ENCODE data around the gene TSPAN15. TPM values are rescaled to one million over a fixed set of nuclear protein-coding genes. Genes with fewer than 3 reads are reported as not detected.

Gene TSPAN15
- total and polyA plus RNA-seq, 8 donors = 34.4 to 67.9 (median 41.5) TPM

DNA sequence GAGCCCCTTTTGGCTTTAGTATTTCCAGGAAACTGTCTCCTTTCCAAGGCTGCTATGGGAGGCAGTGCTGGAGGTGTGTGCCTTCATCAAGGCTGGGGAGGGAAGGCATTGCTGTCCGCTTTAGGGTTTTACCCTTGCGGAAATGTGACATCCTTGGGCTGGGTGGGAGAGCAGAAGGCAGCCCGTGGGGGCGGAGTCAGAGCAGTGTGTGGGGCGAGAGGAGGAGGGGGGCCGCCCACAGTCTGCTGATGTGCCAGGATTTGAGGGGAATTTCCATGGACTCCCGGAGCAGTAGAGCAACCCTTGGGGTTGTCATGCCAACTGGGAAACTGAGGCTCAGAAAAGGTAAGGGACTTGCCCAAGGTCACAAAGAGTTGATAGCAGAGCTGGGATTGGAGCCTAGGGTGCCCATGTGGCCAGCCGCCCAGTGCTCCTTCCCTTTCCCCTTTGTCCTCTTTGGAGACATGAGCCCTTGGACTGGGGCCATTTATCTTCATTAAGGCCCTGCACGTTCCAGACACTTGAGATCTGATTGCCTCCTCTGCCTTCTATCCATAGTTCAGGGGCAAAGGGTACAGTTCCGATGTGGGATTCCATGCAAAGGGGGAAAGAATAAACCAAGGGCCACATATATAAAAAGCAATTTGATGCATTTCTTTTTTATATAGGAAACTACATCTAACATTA, 22.2 kb downstream of the TSPAN15 start:
- no peak for ATAC-seq
- Histone ChIP-seq H3K27me3 (no peaks in the 10 kb centered on the region), H3K36me3 (no peaks in the 10 kb centered on the region), H3K4me1 (peaks cover 27 to 60% of the 10 kb centered on the region in 2 donors), H3K4me3 (no peak overlapping the region), H3K9me3 (no peaks in the 10 kb centered on the region), H3K27ac (peak overlapping the region in 1 of 2 donors; percentile 43)
- TF ChIP-seq, protein P1, sequence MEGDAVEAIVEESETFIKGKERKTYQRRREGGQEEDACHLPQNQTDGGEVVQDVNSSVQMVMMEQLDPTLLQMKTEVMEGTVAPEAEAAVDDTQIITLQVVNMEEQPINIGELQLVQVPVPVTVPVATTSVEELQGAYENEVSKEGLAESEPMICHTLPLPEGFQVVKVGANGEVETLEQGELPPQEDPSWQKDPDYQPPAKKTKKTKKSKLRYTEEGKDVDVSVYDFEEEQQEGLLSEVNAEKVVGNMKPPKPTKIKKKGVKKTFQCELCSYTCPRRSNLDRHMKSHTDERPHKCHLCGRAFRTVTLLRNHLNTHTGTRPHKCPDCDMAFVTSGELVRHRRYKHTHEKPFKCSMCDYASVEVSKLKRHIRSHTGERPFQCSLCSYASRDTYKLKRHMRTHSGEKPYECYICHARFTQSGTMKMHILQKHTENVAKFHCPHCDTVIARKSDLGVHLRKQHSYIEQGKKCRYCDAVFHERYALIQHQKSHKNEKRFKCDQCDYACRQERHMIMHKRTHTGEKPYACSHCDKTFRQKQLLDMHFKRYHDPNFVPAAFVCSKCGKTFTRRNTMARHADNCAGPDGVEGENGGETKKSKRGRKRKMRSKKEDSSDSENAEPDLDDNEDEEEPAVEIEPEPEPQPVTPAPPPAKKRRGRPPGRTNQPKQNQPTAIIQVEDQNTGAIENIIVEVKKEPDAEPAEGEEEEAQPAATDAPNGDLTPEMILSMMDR (IDR thresholded peaks at IDR 0.05) = no peak
- intact Hi-C loops (cut with DNase I) = no loop called here
- no peak for DNase-seq

DNA sequence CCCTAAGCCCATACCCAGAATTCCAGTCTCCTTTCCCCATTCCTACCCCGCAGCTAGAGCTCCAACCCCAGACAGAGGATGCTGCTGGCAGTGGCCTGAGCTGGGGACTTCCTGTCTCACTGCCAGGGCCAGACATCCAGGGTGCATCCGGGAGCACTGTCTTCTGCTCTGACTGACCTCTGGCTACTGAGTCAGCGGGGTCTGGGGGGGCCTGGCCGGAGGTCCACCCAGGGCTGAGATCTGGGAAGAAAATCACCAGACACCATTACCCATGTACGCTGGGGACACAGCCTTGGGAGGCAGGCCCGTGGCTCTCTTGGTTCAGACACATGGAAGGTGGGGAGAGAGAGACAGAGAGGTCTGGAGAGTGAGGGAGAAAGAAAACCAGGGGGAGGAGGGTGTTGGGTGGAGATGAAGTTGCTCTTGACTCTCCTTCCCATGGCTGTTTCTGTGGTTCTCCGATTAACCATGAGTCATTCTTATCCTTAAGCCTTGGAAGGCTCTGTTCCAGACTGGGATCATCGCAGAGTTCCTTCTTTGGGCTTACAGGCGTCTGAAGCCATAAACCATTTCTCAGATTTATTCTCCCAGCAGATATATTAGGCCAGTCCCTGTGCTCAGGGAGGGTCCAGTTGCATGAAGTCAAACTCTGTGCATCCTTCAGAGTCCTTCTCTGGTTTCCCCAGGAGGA, 23.6 kb downstream of the TSPAN15 start:
- intact Hi-C loops (cut with DNase I) = no loop called here
- H3K36me3 ChIP-seq = no peaks in the 10 kb centered on the region
- TF ChIP-seq, protein P1 (IDR thresholded peaks at IDR 0.05) = no peak
- no peaks in the 10 kb centered on the region for H3K27me3 ChIP-seq
- ATAC-seq = peak; percentile 70
- H3K27ac ChIP-seq = peak overlapping the region; percentile 53 to 72
- H3K4me3 ChIP-seq = no peak overlapping the region
- H3K4me1 ChIP-seq = peaks cover 30 to 62% of the 10 kb centered on the region in 2 donors
- no peak for DNase-seq
- H3K9me3 ChIP-seq = no peaks in the 10 kb centered on the region

DNA sequence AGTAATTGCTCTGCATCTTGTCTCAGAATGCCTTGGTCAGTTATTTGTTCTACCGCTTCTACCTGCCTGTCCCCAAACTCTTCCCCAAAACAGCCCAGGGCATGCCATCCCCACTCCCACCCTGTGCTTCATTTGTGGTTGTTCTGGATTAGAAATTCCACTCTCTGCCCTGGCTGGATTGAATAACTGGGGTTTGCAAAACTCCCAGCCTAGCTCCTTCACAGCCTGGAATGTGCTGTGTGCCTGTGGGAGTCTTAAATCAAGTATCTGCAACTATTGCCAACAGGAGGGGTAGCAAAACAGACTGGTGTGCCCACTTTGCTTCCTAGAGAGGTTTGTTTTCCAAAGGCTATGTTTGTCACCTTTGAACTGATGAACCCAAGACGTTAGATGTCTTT, 24.2 kb downstream of the TSPAN15 start:
- intact Hi-C loops (cut with DNase I) = no loop called here
- H3K27me3 ChIP-seq = no peaks in the 10 kb centered on the region
- no peaks in the 10 kb centered on the region for H3K9me3 ChIP-seq
- H3K36me3 ChIP-seq = no peaks in the 10 kb centered on the region
- no peak overlapping the region for H3K4me3 ChIP-seq
- TF ChIP-seq, protein P1 (IDR thresholded peaks at IDR 0.05) = no peak
- H3K27ac ChIP-seq = peak overlapping the region; percentile 53 to 72
- DNase-seq (no peak), ATAC-seq (no peak)
- peaks cover 35 to 62% of the 10 kb centered on the region in 2 donors for H3K4me1 ChIP-seq

DNA sequence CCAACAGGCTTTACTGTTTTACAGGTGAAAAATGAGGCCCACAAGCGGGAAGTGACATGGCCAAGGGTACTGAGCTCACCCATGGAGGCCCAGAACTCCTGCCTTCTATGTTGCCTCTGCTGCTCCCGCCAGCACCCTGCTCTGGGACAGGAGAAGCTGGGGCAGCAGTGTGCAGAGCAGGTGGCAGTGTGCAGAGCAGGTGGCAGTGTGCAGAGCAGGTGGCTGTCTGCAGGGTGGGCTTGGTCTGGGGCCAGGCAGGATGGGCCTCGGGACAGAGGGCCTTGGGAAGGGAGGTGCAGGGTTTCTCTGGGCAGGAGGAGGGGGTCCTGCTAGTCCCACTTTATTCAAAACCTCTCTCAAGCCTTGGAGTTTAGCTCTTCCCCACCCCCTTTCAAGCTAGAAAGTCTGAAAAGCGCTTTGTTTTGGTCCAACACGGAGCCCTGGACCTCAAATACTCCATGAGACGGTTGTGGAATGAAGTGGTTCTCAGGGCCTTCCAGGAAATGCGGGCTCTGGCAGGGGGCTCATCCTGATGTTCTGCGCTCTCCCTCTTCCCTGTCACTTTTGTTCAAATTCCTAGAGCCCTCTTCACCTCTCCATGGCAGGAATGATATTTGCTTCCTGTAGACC, 26.8 kb downstream of the TSPAN15 start:
- intact Hi-C loops (cut with DNase I) = no loop called here
- Histone ChIP-seq H3K9me3 (no peaks in the 10 kb centered on the region), H3K27ac (peak overlapping the region in 1 of 2 donors; percentile 68), H3K36me3 (no peaks in the 10 kb centered on the region), H3K27me3 (no peaks in the 10 kb centered on the region), H3K4me1 (peaks cover 35 to 62% of the 10 kb centered on the region in 2 donors), H3K4me3 (no peak overlapping the region)
- ATAC-seq (no peak), DNase-seq (no peak)
- TF ChIP-seq, protein P1 (IDR thresholded peaks at IDR 0.05) = no peak

Measured in left lung (tissue), 10 donors.